ENCODE results near the gene TRAPPC6A.

DNA sequence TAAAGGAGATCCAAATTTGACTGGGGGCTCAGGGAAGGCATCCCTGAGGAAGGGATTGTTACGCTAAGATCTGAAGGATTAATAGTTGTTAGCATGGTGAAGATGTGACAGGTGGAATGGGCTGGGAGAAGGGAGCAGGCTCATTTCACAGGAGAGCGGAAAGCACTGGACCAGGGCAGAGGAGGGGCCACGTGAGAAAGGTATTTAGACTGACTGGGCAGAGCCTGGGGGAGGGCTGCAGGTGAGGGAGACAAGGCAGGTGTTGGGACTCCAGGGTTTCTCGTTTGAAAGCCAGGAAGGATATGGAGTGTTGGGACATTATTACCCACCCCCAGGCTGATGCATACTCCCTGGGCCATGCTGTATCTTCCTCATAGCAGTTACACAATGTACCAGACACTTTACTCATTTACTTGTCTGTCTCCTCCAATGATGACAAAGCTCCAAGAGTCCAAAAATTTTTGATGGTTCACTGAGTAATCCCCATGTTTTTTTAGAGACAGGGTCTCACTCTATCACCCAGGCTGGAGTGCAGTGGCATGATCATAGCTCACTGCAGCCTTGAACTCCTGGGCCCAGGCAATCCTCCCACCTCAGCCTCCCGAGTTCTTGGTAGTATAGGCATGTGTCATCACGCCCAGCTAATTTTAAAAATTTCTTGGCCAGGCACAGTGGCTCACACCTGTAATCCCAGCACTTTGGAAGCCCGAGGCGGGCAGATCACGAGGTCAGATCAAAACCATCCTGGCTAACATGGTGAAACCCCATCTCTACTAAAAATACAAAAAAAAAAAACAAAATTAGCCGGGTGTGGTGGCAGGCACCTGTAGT is 2.3 kb downstream of the TRAPPC6A start:
- TF ChIP-seq, protein P1, sequence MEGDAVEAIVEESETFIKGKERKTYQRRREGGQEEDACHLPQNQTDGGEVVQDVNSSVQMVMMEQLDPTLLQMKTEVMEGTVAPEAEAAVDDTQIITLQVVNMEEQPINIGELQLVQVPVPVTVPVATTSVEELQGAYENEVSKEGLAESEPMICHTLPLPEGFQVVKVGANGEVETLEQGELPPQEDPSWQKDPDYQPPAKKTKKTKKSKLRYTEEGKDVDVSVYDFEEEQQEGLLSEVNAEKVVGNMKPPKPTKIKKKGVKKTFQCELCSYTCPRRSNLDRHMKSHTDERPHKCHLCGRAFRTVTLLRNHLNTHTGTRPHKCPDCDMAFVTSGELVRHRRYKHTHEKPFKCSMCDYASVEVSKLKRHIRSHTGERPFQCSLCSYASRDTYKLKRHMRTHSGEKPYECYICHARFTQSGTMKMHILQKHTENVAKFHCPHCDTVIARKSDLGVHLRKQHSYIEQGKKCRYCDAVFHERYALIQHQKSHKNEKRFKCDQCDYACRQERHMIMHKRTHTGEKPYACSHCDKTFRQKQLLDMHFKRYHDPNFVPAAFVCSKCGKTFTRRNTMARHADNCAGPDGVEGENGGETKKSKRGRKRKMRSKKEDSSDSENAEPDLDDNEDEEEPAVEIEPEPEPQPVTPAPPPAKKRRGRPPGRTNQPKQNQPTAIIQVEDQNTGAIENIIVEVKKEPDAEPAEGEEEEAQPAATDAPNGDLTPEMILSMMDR (IDR thresholded peaks at IDR 0.05; ENCODE audit: insufficient read depth, low read depth, low read length) = no peak
- no peak for TF ChIP-seq EZH2 (IDR thresholded peaks at IDR 0.05; ENCODE audit: insufficient read depth, low read length)
